GM12891 (cell line): Measurements from ENCODE around the gene RDM1.

Experiments used
- PAX5 ChIP-seq: IDR thresholded peaks from 2 replicates; pipeline ENCODE4 v1.6.1; 2011; ENCODE audit warnings: low read length, moderate library complexity, mild to moderate bottlenecking; ENCODE audit not compliant: insufficient read depth, severe bottlenecking
- POLR2A ChIP-seq: IDR thresholded peaks from 2 replicates; pipeline ENCODE4 v1.6.1; 2011; ENCODE audit warnings: low read depth, low read length, control low read depth
- POLR2AphosphoS5 ChIP-seq: IDR thresholded peaks from 2 replicates; pipeline ENCODE4 v1.6.1; 2011; ENCODE audit warnings: low read depth, low read length, control low read depth

DNA sequence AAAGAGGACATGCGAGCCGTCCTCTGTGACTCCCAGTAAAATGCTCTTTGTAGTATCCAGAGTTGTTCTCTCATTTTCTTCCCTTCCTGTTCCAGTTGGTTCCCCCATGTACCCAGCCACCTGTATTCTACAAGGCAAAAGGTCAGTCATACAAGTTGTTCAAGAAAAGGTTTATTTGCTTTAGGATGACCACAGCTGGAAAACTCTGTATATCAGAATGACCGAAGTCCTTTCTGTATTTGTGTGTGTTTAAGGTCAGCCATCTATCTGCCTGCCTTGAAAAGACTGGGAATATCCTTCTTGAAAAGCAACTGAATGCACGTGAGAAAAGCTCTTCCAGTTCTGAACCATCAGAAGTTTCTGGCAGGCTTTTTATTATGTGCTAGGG lies 42.4 kb upstream of the RDM1 start:
- TF ChIP-seq POLR2AphosphoS5 (no peak), PAX5 (no peak), POLR2A (no peak)
